CD1c-positive myeloid dendritic cell (primary cell): ENCODE measurements around the gene RNF225.
A peak's percentile ranks its signal among the peaks of the same experiment; 100 is the strongest.
"Not testable (repeated sequence)": the region's sequence is repeated elsewhere in the genome, so short reads cannot be mapped to it uniquely, and the experiment has no call there.

ENCODE experiments used
- DNase-seq: peaks from one replicate; pipeline ENCODE4 v3.0.0-alpha.2; 2016; ENCODE audit errors: extremely low spot score

Gene RNF225

GRCh38 chr19:58409010-58409790 is 13.7 kb downstream of the RNF225 start:
- no peak for DNase-seq

GRCh38 chr19:58416604-58417003 is 21.1 kb downstream of the RNF225 start:
- DNase-seq: no peak

GRCh38 chr19:58417071-58417470 is 21.6 kb downstream of the RNF225 start:
- no peak for DNase-seq

GRCh38 chr19:58428617-58429016 is 33.2 kb downstream of the RNF225 start:
- DNase-seq: no peak

GRCh38 chr19:58429745-58430144 is 34.3 kb downstream of the RNF225 start:
- no peak for DNase-seq

GRCh38 chr19:58434217-58434616 is 38.8 kb downstream of the RNF225 start:
- no peak for DNase-seq

- DNase-seq: peak; percentile 100
These were observed 44.4 kb downstream of the RNF225 start, which contains the start of gene ZNF132 for GRCh38 chr19:58439576-58440554. TSS of gene ZNF132 (minus strand) at chr19:58440153. CDS start at chr19:58439821, 332 bp downstream.

GRCh38 chr19:58440556-58440955 is 45.1 kb downstream of the RNF225 start:
- no peak for DNase-seq

GRCh38 chr19:58442986-58443385 is 47.5 kb downstream of the RNF225 start:
- not testable (repeated sequence) for DNase-seq
